ENCODE measurements around the gene BHLHE23. TPM values are rescaled to one million over a fixed set of nuclear protein-coding genes. Genes with fewer than 3 reads are reported as not detected.

The BHLHE23 gene
- total RNA-seq (2014; rRNA removed; shearing (Covaris generic); ENCODE audit: low replicate concordance), result not detected in 2 replicates

- DNase-seq, result no peak
- Histone ChIP-seq H2AFZ (ENCODE audit: low read length) (no peak within 1 kb of the TSS), H3K9ac (ENCODE audit: low read length) (no peak within 1 kb of the TSS), H3K9me2 (replicated peaks; ENCODE audit: insufficient read depth, low read length) (no peaks in the 10 kb centered on the region), H3K27me3 (ENCODE audit: low read length) (no peaks in the 10 kb centered on the region), H4K20me1 (ENCODE audit: insufficient read depth, low read depth, low read length) (no peaks in the 10 kb centered on the region), H3K4me1 (ENCODE audit: low read length) (peaks cover 23% of the 10 kb centered on the region), H3K4me2 (ENCODE audit: low read depth, low read length, poor library complexity, severe bottlenecking) (no peak within 1 kb of the TSS), H3K36me3 (ENCODE audit: insufficient read depth, low read length) (no peaks in the 10 kb centered on the region), H3K27ac (ENCODE audit: low read length) (no peak within 1 kb of the TSS), H3K79me2 (ENCODE audit: low read length) (no peaks in the 10 kb centered on the region), H3K9me3 (ENCODE audit: low read length) (no peaks in the 10 kb centered on the region), H3K4me3 (ENCODE audit: low read length) (no peak within 1 kb of the TSS)
These were observed at the start of gene BHLHE23 for GRCh38 chr20:63006540-63007359. Gene BHLHE23 (minus strand): TSS chr20:63006964. CDS start chr20:63006774, 190 bp downstream.

GRCh38 chr20:63055575-63056235 is 48.9 kb upstream of the BHLHE23 start:
- Histone ChIP-seq H3K36me3 (ENCODE audit: insufficient read depth, low read length) (no peaks in the 10 kb centered on the region), H3K27me3 (ENCODE audit: low read length) (no peaks in the 10 kb centered on the region)

GRCh38 chr20:63054681-63055240 is 48.0 kb upstream of the BHLHE23 start:
- no peak for DNase-seq

More at GRCh38 chr20:63055575-63056235, 48.9 kb upstream of the BHLHE23 start:
- no peaks in the 10 kb centered on the region for H3K9me2 ChIP-seq (replicated peaks; ENCODE audit: insufficient read depth, low read length)
- no peak overlapping the region for H3K4me3 ChIP-seq (ENCODE audit: low read length)
- DNase-seq, result no peak
- H2AFZ ChIP-seq (ENCODE audit: low read length), result no peak overlapping the region
- H3K9ac ChIP-seq (ENCODE audit: low read length), result no peak overlapping the region
- peaks cover 8% of the 10 kb centered on the region for H3K9me3 ChIP-seq (ENCODE audit: low read length)
- H3K4me2 ChIP-seq (ENCODE audit: low read depth, low read length, poor library complexity, severe bottlenecking), result no peak overlapping the region
- H3K27ac ChIP-seq (ENCODE audit: low read length), result no peak overlapping the region
- H3K79me2 ChIP-seq (ENCODE audit: low read length), result no peaks in the 10 kb centered on the region
- H4K20me1 ChIP-seq (ENCODE audit: insufficient read depth, low read depth, low read length), result no peaks in the 10 kb centered on the region
- peaks cover 12% of the 10 kb centered on the region for H3K4me1 ChIP-seq (ENCODE audit: low read length)

GRCh38 chr20:63054103-63054474 is 47.3 kb upstream of the BHLHE23 start:
- no peak overlapping the region for H3K9ac ChIP-seq (ENCODE audit: low read length)
- H3K27me3 ChIP-seq (ENCODE audit: low read length), result no peaks in the 10 kb centered on the region

More at GRCh38 chr20:63054681-63055240, 48.0 kb upstream of the BHLHE23 start:
- no peak overlapping the region for H3K4me3 ChIP-seq (ENCODE audit: low read length)
- H3K9ac ChIP-seq (ENCODE audit: low read length), result no peak overlapping the region
- no peaks in the 10 kb centered on the region for H3K79me2 ChIP-seq (ENCODE audit: low read length)
- no peaks in the 10 kb centered on the region for H4K20me1 ChIP-seq (ENCODE audit: insufficient read depth, low read depth, low read length)
- no peaks in the 10 kb centered on the region for H3K27me3 ChIP-seq (ENCODE audit: low read length)
- peaks cover 8% of the 10 kb centered on the region for H3K9me3 ChIP-seq (ENCODE audit: low read length)
- no peak overlapping the region for H3K4me2 ChIP-seq (ENCODE audit: low read depth, low read length, poor library complexity, severe bottlenecking)
- no peaks in the 10 kb centered on the region for H3K36me3 ChIP-seq (ENCODE audit: insufficient read depth, low read length)
- no peak overlapping the region for H3K27ac ChIP-seq (ENCODE audit: low read length)
- H3K4me1 ChIP-seq (ENCODE audit: low read length), result peaks cover 12% of the 10 kb centered on the region
- H3K9me2 ChIP-seq (replicated peaks; ENCODE audit: insufficient read depth, low read length), result no peaks in the 10 kb centered on the region
- no peak overlapping the region for H2AFZ ChIP-seq (ENCODE audit: low read length)

GRCh38 chr20:63053432-63054102 is 46.8 kb upstream of the BHLHE23 start:
- H3K4me1 ChIP-seq (ENCODE audit: low read length), result peaks cover 12% of the 10 kb centered on the region
- H3K27me3 ChIP-seq (ENCODE audit: low read length), result no peaks in the 10 kb centered on the region
- H3K79me2 ChIP-seq (ENCODE audit: low read length), result no peaks in the 10 kb centered on the region
- H3K4me3 ChIP-seq (ENCODE audit: low read length), result no peak overlapping the region
- no peaks in the 10 kb centered on the region for H3K9me2 ChIP-seq (replicated peaks; ENCODE audit: insufficient read depth, low read length)
- no peak overlapping the region for H3K9ac ChIP-seq (ENCODE audit: low read length)
- H2AFZ ChIP-seq (ENCODE audit: low read length), result no peak overlapping the region
- no peak for DNase-seq
- H3K36me3 ChIP-seq (ENCODE audit: insufficient read depth, low read length), result no peaks in the 10 kb centered on the region
- H3K4me2 ChIP-seq (ENCODE audit: low read depth, low read length, poor library complexity, severe bottlenecking), result no peak overlapping the region
- no peak overlapping the region for H3K27ac ChIP-seq (ENCODE audit: low read length)
- no peaks in the 10 kb centered on the region for H4K20me1 ChIP-seq (ENCODE audit: insufficient read depth, low read depth, low read length)
- H3K9me3 ChIP-seq (ENCODE audit: low read length), result peaks cover 8% of the 10 kb centered on the region

More at GRCh38 chr20:63054103-63054474, 47.3 kb upstream of the BHLHE23 start:
- Histone ChIP-seq H3K36me3 (ENCODE audit: insufficient read depth, low read length) (no peaks in the 10 kb centered on the region), H3K4me2 (ENCODE audit: low read depth, low read length, poor library complexity, severe bottlenecking) (no peak overlapping the region), H3K9me3 (ENCODE audit: low read length) (peaks cover 8% of the 10 kb centered on the region), H3K27ac (ENCODE audit: low read length) (no peak overlapping the region), H4K20me1 (ENCODE audit: insufficient read depth, low read depth, low read length) (no peaks in the 10 kb centered on the region), H3K4me3 (ENCODE audit: low read length) (no peak overlapping the region), H3K79me2 (ENCODE audit: low read length) (no peaks in the 10 kb centered on the region), H3K4me1 (ENCODE audit: low read length) (peaks cover 12% of the 10 kb centered on the region), H2AFZ (ENCODE audit: low read length) (no peak overlapping the region), H3K9me2 (replicated peaks; ENCODE audit: insufficient read depth, low read length) (no peaks in the 10 kb centered on the region)
- no peak for DNase-seq

GRCh38 chr20:63052571-63053431 is 46.0 kb upstream of the BHLHE23 start:
- Histone ChIP-seq H3K4me3 (ENCODE audit: low read length) (no peak overlapping the region), H3K9me3 (ENCODE audit: low read length) (peaks cover 8% of the 10 kb centered on the region)

GRCh38 chr20:63051911-63052310 is 45.1 kb upstream of the BHLHE23 start:
- peaks cover 12% of the 10 kb centered on the region for H3K4me1 ChIP-seq (ENCODE audit: low read length)

More at GRCh38 chr20:63052571-63053431, 46.0 kb upstream of the BHLHE23 start:
- Histone ChIP-seq H3K27me3 (ENCODE audit: low read length) (no peaks in the 10 kb centered on the region), H3K27ac (ENCODE audit: low read length) (no peak overlapping the region), H3K9ac (ENCODE audit: low read length) (no peak overlapping the region), H3K36me3 (ENCODE audit: insufficient read depth, low read length) (no peaks in the 10 kb centered on the region), H3K4me2 (ENCODE audit: low read depth, low read length, poor library complexity, severe bottlenecking) (no peak overlapping the region), H2AFZ (ENCODE audit: low read length) (no peak overlapping the region), H4K20me1 (ENCODE audit: insufficient read depth, low read depth, low read length) (no peaks in the 10 kb centered on the region), H3K4me1 (ENCODE audit: low read length) (peaks cover 12% of the 10 kb centered on the region), H3K9me2 (replicated peaks; ENCODE audit: insufficient read depth, low read length) (no peaks in the 10 kb centered on the region), H3K79me2 (ENCODE audit: low read length) (no peaks in the 10 kb centered on the region)
- DNase-seq, result no peak

More at GRCh38 chr20:63051911-63052310, 45.1 kb upstream of the BHLHE23 start:
- no peaks in the 10 kb centered on the region for H3K9me2 ChIP-seq (replicated peaks; ENCODE audit: insufficient read depth, low read length)
- H3K36me3 ChIP-seq (ENCODE audit: insufficient read depth, low read length), result no peaks in the 10 kb centered on the region
- H3K4me2 ChIP-seq (ENCODE audit: low read depth, low read length, poor library complexity, severe bottlenecking), result no peak overlapping the region
- H3K79me2 ChIP-seq (ENCODE audit: low read length), result no peaks in the 10 kb centered on the region
- H3K9me3 ChIP-seq (ENCODE audit: low read length), result peaks cover 1% of the 10 kb centered on the region
- no peak for DNase-seq
- H3K27me3 ChIP-seq (ENCODE audit: low read length), result no peaks in the 10 kb centered on the region
- no peak overlapping the region for H3K9ac ChIP-seq (ENCODE audit: low read length)
- H2AFZ ChIP-seq (ENCODE audit: low read length), result no peak overlapping the region
- H3K4me3 ChIP-seq (ENCODE audit: low read length), result no peak overlapping the region
- no peaks in the 10 kb centered on the region for H4K20me1 ChIP-seq (ENCODE audit: insufficient read depth, low read depth, low read length)
- H3K27ac ChIP-seq (ENCODE audit: low read length), result no peak overlapping the region

Data from Karpas-422 (cell line).